Neural progenitor cell (in vitro differentiated cells): ENCODE data around the gene MMD.

ENCODE experiments used
- CTCF ChIP-seq: fragments of 200-600 bp; sonication (generic); IDR thresholded peaks from 2 replicates; pipeline ENCODE4 v1.5.1; 2017; ENCODE audit warnings: antibody characterized with exemption, mild to moderate bottlenecking
- EZH2 ChIP-seq: fragments of 200-600 bp; sonication (generic); IDR thresholded peaks from 2 replicates; pipeline ENCODE4 v1.6.1; 2017; ENCODE audit warnings: antibody characterized with exemption, mild to moderate bottlenecking, moderate library complexity
- EZH2phosphoT487 ChIP-seq: fragments of 200-600 bp; sonication (generic); IDR thresholded peaks from 2 replicates; pipeline ENCODE4 v1.6.1; 2017; ENCODE audit warnings: antibody characterized with exemption

- TF ChIP-seq EZH2phosphoT487 (no peak), CTCF (no peak), EZH2 (no peak)
Measured at GRCh38 chr17:55351226-55351625, 70.4 kb downstream of the MMD start.
